Ishikawa (cell line): ENCODE results near the gene HEBP2.

Experiments
- MAX ChIP-seq: IDR thresholded peaks from 2 replicates; pipeline ENCODE4 v1.6.1; 2012
- NFIC ChIP-seq: IDR thresholded peaks from 2 replicates; pipeline ENCODE4 v1.6.1; 2012
- RAD21 ChIP-seq: IDR thresholded peaks from 2 replicates; pipeline ENCODE4 v1.6.1; 2012; ENCODE audit warnings: low read depth
- TAF1 ChIP-seq: IDR thresholded peaks from 2 replicates; pipeline ENCODE4 v1.6.1; 2012; ENCODE audit warnings: low read depth, mild to moderate bottlenecking

DNA sequence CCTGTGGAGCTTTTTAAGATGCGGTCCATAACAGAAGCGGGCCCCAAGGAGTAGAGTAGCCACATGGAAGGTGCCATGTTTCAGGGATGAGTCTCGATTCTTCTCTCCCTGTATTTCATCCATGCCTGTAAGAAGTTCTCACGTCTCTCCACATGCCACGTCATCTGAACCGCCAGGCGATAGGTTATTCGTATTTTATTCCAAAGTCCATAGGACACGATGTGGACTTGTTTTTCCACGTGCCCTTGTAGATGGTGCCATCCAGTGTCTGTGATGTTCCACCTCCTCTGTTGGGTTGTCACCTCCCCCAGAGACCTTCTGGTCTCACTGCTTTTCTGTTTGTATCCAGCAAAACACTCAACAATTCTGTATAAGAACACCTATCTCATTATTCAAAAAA, 17.6 kb downstream of the HEBP2 start:
- TF ChIP-seq MAX (no peak), RAD21 (no peak), TAF1 (no peak), NFIC (no peak)
